NCI-H187 (cell line): ENCODE data around the gene FXYD6.
A peak's percentile ranks its signal among the peaks of the same experiment; 100 is the strongest.
"Not testable (repeated sequence)": the region's sequence is repeated elsewhere in the genome, so short reads cannot be mapped to it uniquely, and the experiment has no call there.

Experiments
- DNase-seq, 2 experiments: peaks; one replicate each; lab custom pipeline; 2025; lab: John Stamatoyannopoulos, UW

The FXYD6 gene

DNA sequence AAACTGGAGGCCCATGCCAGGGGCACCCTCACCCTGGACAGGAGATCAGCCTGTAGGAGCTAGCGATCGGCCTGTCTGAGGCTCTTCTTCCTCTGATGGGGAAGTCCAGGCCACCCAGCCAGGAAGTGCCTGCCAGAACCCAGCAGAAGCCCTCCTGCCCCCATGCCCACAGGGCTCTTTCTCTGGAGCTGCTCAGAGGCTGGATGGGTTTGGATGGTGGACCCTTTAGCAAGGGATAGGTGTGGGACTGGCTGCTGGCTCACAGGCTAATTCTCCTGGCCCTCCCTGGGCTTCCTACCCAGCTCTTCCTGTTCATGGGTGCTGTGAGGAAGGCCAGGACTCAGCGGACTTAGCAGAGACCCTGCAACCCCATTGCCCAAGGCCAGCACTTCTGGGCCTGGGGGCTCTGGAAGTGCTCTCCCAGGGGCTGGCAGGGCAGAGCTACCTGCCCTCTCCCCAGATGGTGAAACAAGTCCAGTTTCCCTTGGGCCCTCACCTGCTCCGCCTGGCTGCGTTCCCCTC lies 59.6 kb downstream of the FXYD6 start:
- DNase-seq, result no peak

DNA sequence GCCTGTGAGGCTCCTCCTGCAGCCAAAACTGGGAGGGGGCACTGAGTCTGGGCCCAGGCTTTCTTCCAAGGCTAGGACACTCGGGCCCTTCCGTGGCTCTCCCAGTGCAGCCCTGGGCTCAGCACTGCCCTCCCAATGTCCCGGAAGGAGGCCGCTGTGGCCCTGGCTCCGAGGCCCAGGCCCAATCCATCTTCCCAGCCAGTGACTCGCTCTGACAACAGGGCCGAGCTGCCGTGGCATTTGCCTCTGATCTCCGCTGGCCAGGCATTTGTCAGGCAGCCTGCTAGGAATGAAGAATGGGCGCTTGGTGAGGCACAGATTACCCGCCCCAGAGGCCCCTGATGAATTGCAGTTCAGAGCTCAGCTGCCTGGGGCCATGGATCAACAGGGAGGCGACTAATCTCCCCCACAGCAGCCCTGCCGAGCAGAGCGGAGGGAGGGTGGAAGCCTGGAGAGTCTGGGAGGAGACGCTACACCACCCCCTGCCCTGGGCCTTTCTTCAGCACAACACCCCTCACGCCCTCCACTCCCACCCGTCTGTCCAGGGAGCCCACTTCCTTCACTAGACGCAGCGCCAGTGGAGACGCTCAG lies 60.2 kb downstream of the FXYD6 start:
- DNase-seq, result no peak

DNA sequence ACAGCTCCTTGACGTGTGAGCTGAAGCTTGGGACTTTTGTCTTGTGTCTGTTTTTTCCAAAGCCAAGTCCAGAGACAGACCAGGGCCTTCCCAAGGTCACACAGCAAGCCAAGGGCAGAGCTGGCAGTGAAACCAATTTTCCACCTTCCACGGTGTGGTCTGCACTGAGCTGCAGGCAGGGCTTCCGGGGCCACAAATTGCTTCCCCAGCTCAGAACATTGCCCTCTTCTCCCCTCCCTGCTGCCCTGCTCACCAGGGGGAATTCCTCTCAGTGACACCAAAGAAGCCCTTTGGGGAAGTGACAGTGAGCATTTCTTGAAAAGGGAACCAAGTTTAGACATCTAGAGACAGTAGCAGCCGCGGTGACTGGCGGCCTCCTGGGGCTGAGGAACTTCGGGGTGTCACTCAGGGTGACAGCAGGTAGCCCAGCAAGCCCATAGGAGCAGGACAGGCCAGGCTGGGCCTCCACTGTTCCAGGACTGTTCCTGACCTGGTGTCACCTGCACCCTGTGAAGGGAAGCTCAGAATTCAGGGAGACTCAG lies 61.1 kb downstream of the FXYD6 start:
- no peak for DNase-seq

DNA sequence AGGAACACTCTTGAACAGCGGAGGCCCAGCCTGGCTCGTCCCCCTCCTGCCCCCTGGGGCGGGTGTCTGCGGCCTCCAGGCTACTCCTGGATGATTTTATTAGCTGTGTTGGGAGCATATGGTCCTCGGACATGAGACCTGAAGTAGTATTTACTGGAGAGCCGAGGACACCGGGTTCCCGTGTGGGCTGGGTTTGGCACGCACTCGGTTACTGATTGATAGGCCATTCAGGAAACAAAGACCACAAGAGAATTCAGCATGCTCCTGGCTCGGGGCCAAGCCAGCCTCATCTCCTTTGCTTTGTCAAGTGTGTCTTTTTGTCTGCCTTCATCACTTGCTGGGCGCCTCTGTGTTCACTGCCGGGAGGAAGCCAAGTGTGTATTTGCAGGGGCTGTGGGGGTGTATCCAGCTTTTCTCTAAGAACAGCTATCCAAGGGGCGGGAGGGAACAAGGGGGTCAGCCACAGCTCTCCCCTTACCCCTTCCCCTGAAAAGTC lies 61.6 kb downstream of the FXYD6 start:
- DNase-seq, result peak; percentile 86 to 89

DNA sequence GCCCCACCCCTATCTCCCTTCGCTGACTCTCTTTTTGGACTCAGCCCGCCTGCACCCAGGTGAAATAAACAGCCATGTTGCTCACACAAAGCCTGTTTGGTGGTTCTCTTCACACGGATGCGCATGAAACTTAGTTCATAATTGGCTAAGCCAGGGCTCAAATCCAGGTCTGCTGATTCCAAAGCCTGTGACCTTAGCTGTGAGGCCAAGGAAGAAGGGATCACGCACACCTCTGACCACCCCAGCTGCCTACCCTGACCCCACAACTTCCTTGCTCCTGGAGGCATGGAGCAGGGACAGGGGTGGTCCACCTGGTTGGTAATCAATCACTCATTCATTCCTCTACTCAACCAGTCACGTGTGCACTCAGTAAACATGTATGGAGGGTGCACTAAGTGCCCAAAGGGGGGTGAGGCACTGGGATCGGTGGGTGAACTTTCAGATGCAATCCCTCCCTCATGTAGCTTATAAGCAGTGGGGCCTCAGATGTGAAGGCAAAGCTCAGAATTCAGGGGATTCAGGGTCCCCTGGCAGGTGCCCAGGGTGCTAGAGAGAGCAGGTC lies 62.2 kb downstream of the FXYD6 start:
- DNase-seq, result no peak

DNA sequence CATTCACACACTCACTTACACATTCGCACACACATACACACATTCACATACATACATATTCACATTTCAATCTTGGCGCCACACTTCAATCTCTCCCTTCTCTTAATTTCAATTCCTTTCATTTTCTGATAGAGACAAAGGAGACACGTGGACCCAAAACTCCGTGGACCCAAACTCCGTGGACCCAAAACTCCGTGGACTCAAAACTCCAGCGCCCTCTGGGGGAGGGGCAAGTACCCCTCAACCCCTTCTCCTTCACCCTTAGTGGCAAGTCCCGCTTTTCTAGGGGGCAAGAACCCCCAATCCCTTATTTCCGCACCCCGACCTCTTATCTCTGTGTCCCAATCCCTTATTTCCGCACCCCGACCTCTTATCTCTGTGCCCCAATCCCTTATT lies 66.4 kb downstream of the FXYD6 start:
- DNase-seq, result not testable (repeated sequence)

DNA sequence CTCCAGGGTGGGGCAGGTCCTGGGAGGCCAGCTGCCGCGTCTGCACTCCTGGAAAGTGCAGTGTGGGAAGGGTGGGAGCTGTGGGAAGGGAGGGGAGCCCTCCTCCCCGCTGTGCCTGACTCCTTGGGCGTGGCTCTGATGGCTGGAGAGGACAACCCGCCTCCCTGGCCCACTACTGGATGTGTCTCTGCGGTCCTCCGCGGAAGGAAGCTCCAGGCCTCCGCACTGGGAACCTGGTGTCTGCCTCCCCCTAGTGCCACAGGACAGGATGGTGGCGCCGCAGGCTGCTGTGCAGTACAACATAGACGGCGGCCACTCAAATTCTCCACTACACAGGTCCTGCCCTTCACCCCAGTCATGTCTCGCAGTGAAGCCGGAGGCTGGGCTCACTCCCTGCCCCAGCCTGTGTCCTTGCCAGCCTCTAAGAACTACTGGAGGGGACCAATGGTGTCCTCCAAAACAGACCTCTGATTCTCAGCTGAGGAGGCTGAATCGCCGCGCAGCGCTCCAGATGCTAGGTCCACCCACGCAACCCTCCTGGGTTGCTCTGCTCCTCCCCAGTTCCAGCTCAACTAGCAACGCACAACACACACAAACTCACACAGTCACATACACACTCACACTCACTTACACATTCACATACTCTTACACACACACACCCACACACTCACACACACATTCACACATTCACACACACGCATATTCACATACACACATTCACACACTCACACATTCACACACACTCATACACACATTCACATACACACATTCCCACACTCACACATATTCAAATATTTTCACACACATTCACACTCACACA lies 67.0 kb downstream of the FXYD6 start:
- DNase-seq, result peak in 1 of 2 experiments; percentile 57

DNA sequence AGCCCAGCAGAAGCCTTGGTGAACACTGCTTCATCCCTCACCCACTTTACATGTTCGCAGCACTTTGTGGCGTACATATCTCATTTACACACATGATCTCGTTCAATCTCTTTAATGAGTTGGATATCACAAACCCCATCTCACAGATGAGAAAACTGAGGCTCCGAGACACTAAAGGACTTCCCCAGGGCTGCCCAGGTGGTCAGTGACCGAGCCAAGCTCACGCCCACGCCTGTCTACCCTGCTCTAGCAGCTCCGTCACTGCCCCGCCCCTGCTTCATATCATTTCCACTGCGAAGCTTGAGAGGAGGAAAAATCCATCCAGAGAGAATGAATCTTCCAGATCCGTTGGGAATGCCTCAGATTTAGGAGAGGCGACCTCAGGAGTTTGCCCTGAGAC lies 67.7 kb downstream of the FXYD6 start:
- DNase-seq, result no peak

DNA sequence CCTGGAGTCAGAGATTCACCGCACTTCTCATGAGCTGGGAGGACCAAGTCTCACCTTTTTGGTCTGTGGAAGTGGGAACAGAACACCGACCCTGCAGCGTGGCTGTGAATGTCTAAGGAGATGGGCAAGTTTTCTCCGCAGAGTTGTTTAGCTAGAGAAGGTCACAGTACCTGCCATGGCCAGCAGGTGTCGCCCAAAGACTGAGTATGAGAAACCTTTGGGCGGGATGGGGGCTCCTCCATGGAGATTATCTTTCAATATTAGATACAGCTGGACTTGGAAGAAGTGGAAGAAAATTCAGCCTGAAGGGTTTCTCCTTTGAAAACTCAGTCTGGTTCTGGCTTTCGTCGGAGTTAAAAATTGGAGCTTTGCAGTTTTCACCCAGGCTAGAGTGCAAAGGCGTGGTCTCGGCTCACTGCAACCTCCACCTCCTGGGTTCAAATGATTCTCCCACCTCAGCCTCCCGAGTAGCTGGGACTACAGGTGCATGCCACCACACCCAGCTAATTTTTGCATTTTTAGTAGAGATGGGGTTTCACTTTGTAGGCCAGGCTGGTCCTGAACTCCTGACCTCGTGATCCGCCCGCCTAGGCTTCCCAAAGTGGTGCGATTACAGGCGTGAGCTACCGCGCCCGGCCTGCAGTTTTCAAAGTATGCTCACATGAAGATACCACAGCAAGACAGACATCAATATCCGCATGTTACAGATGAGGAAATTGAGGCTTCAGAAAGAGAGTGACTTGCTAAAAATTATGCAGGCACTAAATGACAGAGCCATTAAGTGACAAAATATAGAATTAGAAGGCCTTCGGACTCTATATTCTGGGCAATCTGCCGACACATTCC lies 68.8 kb downstream of the FXYD6 start:
- peak in 1 of 2 experiments; percentile 33 for DNase-seq

DNA sequence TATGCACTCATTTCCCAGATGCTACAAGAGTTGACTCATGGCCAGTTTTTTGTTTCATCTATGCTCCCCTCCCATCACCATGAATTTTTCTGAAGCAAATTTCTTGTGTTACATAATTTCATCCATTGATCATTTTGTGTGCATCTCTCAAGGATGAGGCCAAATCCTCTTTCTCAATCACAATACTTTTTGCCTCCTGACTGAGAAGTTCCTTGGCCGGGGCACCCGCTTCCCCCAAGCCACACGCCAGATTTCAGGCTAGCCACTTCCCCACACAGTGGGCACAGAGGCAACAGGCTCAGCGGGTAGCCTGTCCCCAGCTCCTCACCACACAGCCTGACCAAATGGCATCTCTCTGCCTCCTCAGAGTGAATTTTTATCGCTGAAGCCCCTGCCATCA lies 69.6 kb downstream of the FXYD6 start:
- no peak for DNase-seq

DNA sequence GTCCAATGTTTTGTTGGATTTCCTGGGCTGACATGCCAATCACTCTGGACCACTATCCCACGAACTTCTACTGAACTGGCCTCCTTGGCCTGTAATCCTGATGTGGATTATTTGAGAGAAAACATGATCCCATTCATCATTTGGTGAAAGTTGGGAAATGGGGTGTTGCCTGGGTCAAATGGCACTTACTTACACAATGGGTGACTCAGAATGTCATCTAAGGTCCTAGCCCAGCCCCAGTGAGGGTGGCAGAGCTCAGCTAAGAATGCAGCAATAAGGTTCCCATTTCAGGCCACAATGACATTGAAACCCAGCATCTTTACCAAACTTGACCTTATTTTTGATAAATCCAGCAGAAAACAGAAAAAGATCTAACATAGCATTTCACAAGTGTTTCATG lies 71.4 kb downstream of the FXYD6 start:
- DNase-seq, result no peak

DNA sequence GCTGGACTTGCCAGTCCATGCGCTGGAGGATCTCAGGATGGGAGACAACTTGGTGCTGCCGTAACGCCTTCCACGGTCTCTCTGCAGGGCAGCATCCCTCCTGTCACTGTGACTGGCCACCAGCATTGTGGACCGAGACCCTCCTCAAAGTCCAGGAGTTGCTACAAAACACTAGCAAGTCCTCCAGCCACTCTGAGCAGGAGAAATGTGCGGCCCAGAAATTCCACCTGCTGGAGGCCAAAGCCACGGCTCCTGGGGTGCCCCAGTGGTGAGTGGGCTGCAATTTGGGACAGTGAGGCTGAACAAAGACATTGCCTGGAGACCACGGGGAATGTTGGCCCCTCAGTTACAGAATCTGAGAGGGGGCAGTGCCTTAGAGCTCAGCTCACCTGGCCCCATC lies 72.6 kb downstream of the FXYD6 start:
- DNase-seq, result no peak

DNA sequence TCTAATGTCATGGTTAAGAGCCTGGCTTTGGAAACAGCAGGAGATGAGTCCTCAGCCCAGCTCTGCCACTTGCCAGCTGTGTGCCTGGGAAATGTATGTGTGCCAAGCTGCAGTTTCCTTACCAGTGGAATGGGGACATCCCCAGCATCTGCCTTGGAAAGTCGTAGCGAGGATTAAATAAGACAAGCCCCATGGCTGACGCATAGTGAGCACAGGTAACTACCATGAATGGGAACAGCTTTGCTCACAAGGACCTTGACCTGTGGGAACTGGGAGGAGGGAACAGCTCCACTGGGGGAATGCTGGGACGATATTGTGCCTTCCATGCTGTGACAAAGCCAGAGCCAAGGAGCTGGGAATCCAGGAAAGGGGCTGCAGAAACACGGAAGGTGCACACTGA lies 76.8 kb downstream of the FXYD6 start:
- DNase-seq, result no peak

DNA sequence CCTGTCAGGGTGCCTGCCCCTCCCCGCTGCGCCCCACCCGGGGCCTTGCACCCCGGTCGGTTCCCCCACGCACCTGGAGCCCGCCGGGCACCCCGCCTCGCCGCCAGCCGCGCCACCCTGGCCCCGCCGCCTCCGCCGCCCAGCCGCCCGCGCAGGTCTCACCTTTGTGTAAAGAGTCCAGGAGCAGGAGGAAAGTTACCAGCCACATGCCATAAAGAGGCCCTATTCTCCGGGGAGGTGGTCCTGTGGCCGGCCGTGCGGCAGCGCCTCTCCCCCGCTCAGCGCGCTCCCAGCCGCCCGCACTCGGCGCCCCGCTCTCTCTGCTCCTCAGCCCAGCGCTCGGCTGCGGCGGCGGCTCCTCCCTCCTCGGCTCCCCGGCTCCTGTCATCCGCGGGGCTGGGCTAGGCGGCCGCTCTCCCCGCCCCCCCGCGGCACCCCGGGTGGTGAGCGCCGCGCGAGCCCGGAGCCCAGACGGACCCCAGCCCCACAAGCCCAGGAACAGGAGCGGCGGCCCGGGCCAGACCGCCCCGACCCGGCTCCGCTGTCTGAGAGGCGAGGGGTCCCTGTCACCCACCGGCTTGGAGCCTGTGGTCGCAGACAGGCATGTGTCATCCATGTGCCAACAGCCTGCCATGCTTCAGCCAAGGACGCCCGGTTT lies 79.5 kb downstream of the FXYD6 start, which contains the start of gene DSCAML1:
Gene DSCAML1, minus strand, starts transcription at position 345 of the 658 bp plus-strand sequence. Its CDS starts 137 bp downstream, at position 208.
- DNase-seq, result no peak

DNA sequence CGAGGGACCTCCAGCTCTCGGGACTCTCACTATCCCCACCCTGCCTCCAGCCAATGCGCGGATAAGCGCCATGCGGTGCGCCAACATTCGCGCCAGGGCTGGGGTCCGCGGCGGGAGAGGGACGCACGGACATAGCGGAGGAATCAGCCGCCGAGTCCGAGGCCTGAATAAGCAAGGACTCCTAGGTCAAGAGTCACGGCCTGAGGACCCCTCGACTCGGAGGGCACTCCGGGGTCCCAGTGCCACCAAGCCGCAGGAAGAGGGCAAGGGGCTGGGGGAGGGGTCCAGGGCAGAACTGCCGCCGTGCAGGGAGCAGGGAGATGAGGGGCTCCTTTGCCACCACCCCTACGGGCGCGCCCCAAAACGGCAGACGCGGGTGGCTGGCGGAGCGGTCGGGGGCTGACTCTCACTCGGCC lies 80.0 kb downstream of the FXYD6 start:
- DNase-seq, result no peak

DNA sequence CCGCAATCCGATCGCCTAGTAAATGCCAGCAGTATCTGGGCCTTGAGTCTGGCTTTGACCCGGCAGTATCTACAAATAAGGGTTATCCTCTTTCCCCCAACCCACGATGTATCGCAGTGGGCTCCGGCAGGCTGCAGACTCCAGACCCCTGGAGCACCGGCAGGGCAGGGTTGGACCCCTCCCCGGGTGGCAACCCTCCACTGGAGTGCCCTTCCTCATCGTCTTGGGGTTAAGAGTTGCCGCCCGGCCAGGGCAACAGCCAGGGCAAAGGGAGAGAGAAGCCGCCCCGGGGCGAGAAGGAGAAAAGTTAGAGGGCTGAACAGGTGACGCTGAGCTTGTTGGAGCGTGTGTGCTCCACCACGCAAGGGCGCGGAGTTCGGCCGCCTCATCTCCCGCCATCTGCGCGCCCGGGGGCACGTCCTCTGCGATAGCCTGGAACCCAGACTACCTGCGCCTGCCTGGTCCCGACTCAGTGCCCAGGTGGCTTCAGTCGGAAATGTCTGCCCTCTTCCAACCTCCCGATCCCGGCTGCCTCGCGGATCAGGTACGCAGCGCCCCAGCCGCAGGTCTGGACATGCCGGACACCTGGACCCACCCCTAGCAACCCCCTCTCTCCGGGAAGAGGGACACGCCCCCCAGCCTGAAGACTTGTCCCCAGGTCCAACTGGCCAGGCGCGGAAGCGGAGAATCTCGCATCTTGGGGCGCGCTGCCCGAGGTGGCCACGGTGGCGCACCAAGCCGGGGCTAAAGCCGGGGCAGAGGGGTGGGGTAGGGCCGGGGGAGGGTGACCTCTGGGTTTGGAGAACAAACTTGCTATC lies 80.6 kb downstream of the FXYD6 start:
- no peak for DNase-seq

DNA sequence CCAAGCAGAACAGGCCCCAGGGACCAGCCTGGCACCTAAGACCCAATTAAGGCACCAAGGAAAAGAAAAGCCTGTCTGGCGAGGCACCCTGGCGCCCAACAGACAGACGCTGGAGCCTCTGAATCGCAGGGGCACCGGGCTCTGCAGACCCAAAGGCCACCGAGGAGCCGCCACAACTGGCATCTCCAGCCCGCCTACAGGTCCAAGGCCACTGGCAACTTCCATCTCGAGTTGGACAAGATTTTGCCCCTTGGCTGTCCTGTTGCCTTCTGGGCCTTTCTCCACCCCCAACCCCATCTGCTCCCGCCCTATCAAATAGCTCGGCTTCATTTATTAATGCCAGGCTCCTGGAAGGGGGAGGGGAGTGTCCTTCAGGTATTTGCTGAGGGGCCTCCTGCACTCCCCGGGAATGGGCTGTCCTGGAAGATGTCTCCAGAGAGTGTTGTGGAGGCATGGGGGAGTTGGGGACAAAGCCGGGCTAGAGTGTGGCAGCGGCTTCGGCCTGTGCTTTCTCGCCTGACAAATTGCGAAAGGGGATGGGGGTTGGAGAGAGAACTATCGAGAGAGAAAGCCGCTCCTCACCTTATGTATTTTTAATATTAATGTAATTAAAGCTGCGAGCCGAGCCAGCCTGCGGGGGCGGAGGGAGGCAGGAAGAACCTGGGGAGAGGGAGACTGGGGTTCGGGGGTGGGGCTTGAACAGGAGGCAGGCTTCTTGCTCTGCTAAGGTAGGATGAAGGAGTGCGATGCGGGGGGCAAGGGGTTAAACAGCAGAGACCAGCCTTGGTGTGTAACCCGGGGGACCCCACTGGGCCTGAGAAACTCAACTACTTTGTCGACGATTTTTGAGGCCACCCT lies 81.5 kb downstream of the FXYD6 start:
- DNase-seq, result no peak

DNA sequence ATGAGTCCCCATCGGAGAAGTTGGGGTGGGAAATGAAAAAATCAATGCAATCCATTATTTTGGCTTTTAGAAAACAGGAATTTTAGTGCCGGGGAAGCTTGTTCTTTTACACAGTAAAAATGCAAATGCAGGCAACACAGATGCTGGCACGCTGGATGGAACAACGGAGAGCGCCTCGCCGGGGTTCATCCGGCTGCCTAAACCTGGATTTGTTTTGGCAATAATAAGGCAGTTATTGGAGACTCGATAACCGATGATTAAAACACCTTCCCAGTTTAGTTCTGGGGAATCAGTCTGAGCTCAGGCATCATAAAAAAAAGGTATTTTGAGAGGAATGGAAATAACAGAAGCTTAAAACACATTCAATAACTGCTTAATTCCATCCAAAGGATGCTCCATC lies 82.3 kb downstream of the FXYD6 start:
- DNase-seq, result no peak

DNA sequence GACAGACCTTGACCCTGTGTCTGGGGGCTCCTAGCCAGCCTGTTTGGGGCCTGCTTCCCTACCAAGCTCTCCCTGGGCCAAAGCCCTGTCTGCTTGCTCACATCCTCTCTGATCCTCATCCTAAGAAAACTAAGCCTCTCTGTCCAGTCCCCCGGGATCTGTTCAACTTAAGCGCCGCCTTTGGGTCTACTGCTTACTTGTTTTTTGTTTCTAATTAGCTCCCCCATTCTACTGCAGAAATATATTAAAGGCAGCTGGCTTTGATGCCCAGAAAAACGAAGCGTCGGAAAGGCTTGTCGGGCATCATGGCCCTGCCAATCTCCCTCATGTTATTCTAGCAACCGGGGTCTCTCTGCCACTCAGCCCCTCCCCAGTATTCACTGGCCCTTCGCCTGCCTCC lies 82.9 kb downstream of the FXYD6 start:
- DNase-seq, result no peak
